K562 (cell line): Measurements from ENCODE around the gene BCAM. TPM values are rescaled to one million over a fixed set of nuclear protein-coding genes. Genes with fewer than 3 reads are reported as not detected.
A peak's percentile ranks its signal among the peaks of the same experiment; 100 is the strongest.

Experiments
- POLR2G ChIP-seq: fragments of 200-400 bp; formaldehyde crosslinking; IDR thresholded peaks from 2 replicates; pipeline ENCODE4 v1.6.1; 2017; ENCODE audit warnings: low read depth, mild to moderate bottlenecking, antibody characterized with exemption, low read length, moderate library complexity
- polyA plus RNA-seq, 8 experiments: library from polyadenylated mRNA; depleted of rRNA in 4 of 8; stranded (reverse) in 5 of 8; unstranded in 3 of 8; fragments of >200 nt; fragmentation: Nextera tagmentation in 2 of 8; fragmentation: Illumina TruSeq in 1 of 8; extraction: Ambion mirVana in 2 of 8; extraction: Trizol in 1 of 8; gene quantifications; 2 replicates each; pipeline versions ENCODE4 v1.2.1 to v1.2.3, GENCODE V29; 2011 to 2014; ENCODE audit warnings: inconsistent platforms in 1 of 8, missing spikeins in 1 of 8
- small RNA-seq: library from RNA; depleted of rRNA; stranded (forward); fragments of <200 nt; gene quantifications from one replicate; pipeline ENCODE3, GENCODE V24; 2014
- total RNA-seq, 7 experiments: library from RNA; depleted of rRNA in 6 of 7; stranded (reverse); fragments of >200 nt in 6 of 7; fragmentation: Illumina TruSeq in 2 of 7; extraction: Trizol in 2 of 7; gene quantifications; 2 replicates each; pipeline versions ENCODE4 v1.2.1 to v1.2.3, GENCODE V29; 2011 to 2021; ENCODE audit warnings: low replicate concordance in 1 of 7

The BCAM gene
- total and polyA plus RNA-seq, 9 of the 15 experiments (the other 6 are each of a cell fraction or from before 2014, with no cell fraction given) = 0.07 to 1.3 (median 0.33) TPM; not detected in 2

- TF ChIP-seq POLR2G = peak; percentile 40; the same call in 1 of the 2 replicates
These were observed 61.0 kb downstream of the BCAM start (continued) for GRCh38 chr19:44869733-44870470.

Small RNA genes lying within 50 kb of the gene (small RNA-seq; reads per million reads assigned to genes)
- gene RF00156 = not detected

Other genes with a start within 250 kb of the BCAM start
Only the 7 nearest of the 15 such genes appear.
- gene CEACAM16, start 110.0 kb upstream of the BCAM start, total RNA-seq (2014; rRNA removed) = not detected in 2 replicates
- not detected in 2 replicates for gene CEACAM16, start 110.0 kb upstream of the BCAM start, total RNA-seq (2014; rRNA removed; fragmentation: Illumina TruSeq; extraction: Trizol)
- not detected in 2 replicates for gene CEACAM16, start 110.0 kb upstream of the BCAM start, total RNA-seq (2015; rRNA removed; fragmentation: Illumina TruSeq; extraction: Trizol)
- gene CEACAM16, start 110.0 kb upstream of the BCAM start, total RNA-seq (2021) = not detected in 2 replicates
- not detected in 2 replicates for gene CEACAM16, start 110.0 kb upstream of the BCAM start, polyA plus RNA-seq (2011; rRNA removed)
- gene CEACAM16, start 110.0 kb upstream of the BCAM start, polyA plus RNA-seq (2014; fragmentation: Illumina TruSeq; extraction: Trizol) = not detected in 2 replicates
- not detected for gene CEACAM16, start 110.0 kb upstream of the BCAM start, polyA plus RNA-seq (2014; fragmentation: Nextera tagmentation; extraction: Ambion mirVana)
- gene CEACAM16, start 110.0 kb upstream of the BCAM start, polyA plus RNA-seq (2014; rRNA removed) = not detected in 2 replicates
- gene BCL3, start 60.4 kb upstream of the BCAM start, total RNA-seq (2014; rRNA removed) = 1.1 TPM in 2 replicates
- gene BCL3, start 60.4 kb upstream of the BCAM start, total RNA-seq (2014; rRNA removed; fragmentation: Illumina TruSeq; extraction: Trizol) = 0.07 TPM in 1 of 2 replicates, not detected in the other
- 0.33 and 0.72 TPM in 2 replicates for gene BCL3, start 60.4 kb upstream of the BCAM start, total RNA-seq (2015; rRNA removed; fragmentation: Illumina TruSeq; extraction: Trizol)
- 1.9 and 2.4 TPM in 2 replicates for gene BCL3, start 60.4 kb upstream of the BCAM start, total RNA-seq (2021)
- 0.28 and 1.2 TPM in 2 replicates for gene BCL3, start 60.4 kb upstream of the BCAM start, polyA plus RNA-seq (2011; rRNA removed)
- 0.67 and 0.93 TPM in 2 replicates for gene BCL3, start 60.4 kb upstream of the BCAM start, polyA plus RNA-seq (2014; fragmentation: Illumina TruSeq; extraction: Trizol)
- gene BCL3, start 60.4 kb upstream of the BCAM start, polyA plus RNA-seq (2014; fragmentation: Nextera tagmentation; extraction: Ambion mirVana) = under 1 TPM in 1 of 2 experiments, not detected in 1; 0.03 TPM
- gene BCL3, start 60.4 kb upstream of the BCAM start, polyA plus RNA-seq (2014; rRNA removed) = 0.97 and 2.4 TPM in 2 replicates
- gene CBLC, start 31.2 kb upstream of the BCAM start, total RNA-seq (2014; rRNA removed) = 0.09 TPM in 1 of 2 replicates, not detected in the other
- not detected in 2 replicates for gene CBLC, start 31.2 kb upstream of the BCAM start, total RNA-seq (2014; rRNA removed; fragmentation: Illumina TruSeq; extraction: Trizol)
- gene CBLC, start 31.2 kb upstream of the BCAM start, total RNA-seq (2015; rRNA removed; fragmentation: Illumina TruSeq; extraction: Trizol) = not detected in 2 replicates
- gene CBLC, start 31.2 kb upstream of the BCAM start, total RNA-seq (2021) = not detected in 2 replicates
- not detected in 2 replicates for gene CBLC, start 31.2 kb upstream of the BCAM start, polyA plus RNA-seq (2011; rRNA removed)
- gene CBLC, start 31.2 kb upstream of the BCAM start, polyA plus RNA-seq (2014; fragmentation: Illumina TruSeq; extraction: Trizol) = not detected in 2 replicates
- not detected for gene CBLC, start 31.2 kb upstream of the BCAM start, polyA plus RNA-seq (2014; fragmentation: Nextera tagmentation; extraction: Ambion mirVana)
- not detected in 2 replicates for gene CBLC, start 31.2 kb upstream of the BCAM start, polyA plus RNA-seq (2014; rRNA removed)
- 65.3 and 78.5 TPM in 2 replicates for gene NECTIN2, start 37.2 kb downstream of the BCAM start, total RNA-seq (2014; rRNA removed)
- gene NECTIN2, start 37.2 kb downstream of the BCAM start, total RNA-seq (2014; rRNA removed; fragmentation: Illumina TruSeq; extraction: Trizol) = 29.8 and 34.9 TPM in 2 replicates
- gene NECTIN2, start 37.2 kb downstream of the BCAM start, total RNA-seq (2015; rRNA removed; fragmentation: Illumina TruSeq; extraction: Trizol) = 33.8 and 36.5 TPM in 2 replicates
- gene NECTIN2, start 37.2 kb downstream of the BCAM start, total RNA-seq (2021) = 83.6 and 84.8 TPM in 2 replicates
- 32.7 and 73.0 TPM in 2 replicates for gene NECTIN2, start 37.2 kb downstream of the BCAM start, polyA plus RNA-seq (2011; rRNA removed)
- gene NECTIN2, start 37.2 kb downstream of the BCAM start, polyA plus RNA-seq (2014; fragmentation: Illumina TruSeq; extraction: Trizol) = 92.7 and 94.9 TPM in 2 replicates
- gene NECTIN2, start 37.2 kb downstream of the BCAM start, polyA plus RNA-seq (2014; fragmentation: Nextera tagmentation; extraction: Ambion mirVana) = 1 to 10 TPM; 3.9 to 4.9 TPM
- 41.4 and 43.6 TPM in 2 replicates for gene NECTIN2, start 37.2 kb downstream of the BCAM start, polyA plus RNA-seq (2014; rRNA removed)
- gene TOMM40, start 82.2 kb downstream of the BCAM start, total RNA-seq (2014; rRNA removed) = 194 and 237 TPM in 2 replicates
- gene TOMM40, start 82.2 kb downstream of the BCAM start, total RNA-seq (2014; rRNA removed; fragmentation: Illumina TruSeq; extraction: Trizol) = 71.1 and 81.5 TPM in 2 replicates
- gene TOMM40, start 82.2 kb downstream of the BCAM start, total RNA-seq (2015; rRNA removed; fragmentation: Illumina TruSeq; extraction: Trizol) = 165 and 169 TPM in 2 replicates
- 290 and 296 TPM in 2 replicates for gene TOMM40, start 82.2 kb downstream of the BCAM start, total RNA-seq (2021)
- gene TOMM40, start 82.2 kb downstream of the BCAM start, polyA plus RNA-seq (2011; rRNA removed) = 101 and 117 TPM in 2 replicates
- 160 and 200 TPM in 2 replicates for gene TOMM40, start 82.2 kb downstream of the BCAM start, polyA plus RNA-seq (2014; fragmentation: Illumina TruSeq; extraction: Trizol)
- gene TOMM40, start 82.2 kb downstream of the BCAM start, polyA plus RNA-seq (2014; fragmentation: Nextera tagmentation; extraction: Ambion mirVana) = 1 to 10 TPM in 1 of 2 experiments, under 1 TPM in 1; 0.89 to 5.4 TPM
- gene TOMM40, start 82.2 kb downstream of the BCAM start, polyA plus RNA-seq (2014; rRNA removed) = 192 and 229 TPM in 2 replicates
- 113 and 122 TPM in 2 replicates for gene APOE, start 96.7 kb downstream of the BCAM start, total RNA-seq (2014; rRNA removed)
- 5.9 and 11.8 TPM in 2 replicates for gene APOE, start 96.7 kb downstream of the BCAM start, total RNA-seq (2014; rRNA removed; fragmentation: Illumina TruSeq; extraction: Trizol)
- 180 and 204 TPM in 2 replicates for gene APOE, start 96.7 kb downstream of the BCAM start, total RNA-seq (2015; rRNA removed; fragmentation: Illumina TruSeq; extraction: Trizol)
- 88.7 and 92.0 TPM in 2 replicates for gene APOE, start 96.7 kb downstream of the BCAM start, total RNA-seq (2021)
- 27.5 and 37.5 TPM in 2 replicates for gene APOE, start 96.7 kb downstream of the BCAM start, polyA plus RNA-seq (2011; rRNA removed)
- 17.5 and 32.7 TPM in 2 replicates for gene APOE, start 96.7 kb downstream of the BCAM start, polyA plus RNA-seq (2014; fragmentation: Illumina TruSeq; extraction: Trizol)
- gene APOE, start 96.7 kb downstream of the BCAM start, polyA plus RNA-seq (2014; fragmentation: Nextera tagmentation; extraction: Ambion mirVana) = under 1 TPM in 1 of 2 experiments, not detected in 1; 0.14 TPM
- gene APOE, start 96.7 kb downstream of the BCAM start, polyA plus RNA-seq (2014; rRNA removed) = 124 TPM in 2 replicates
- 151 and 190 TPM in 2 replicates for gene APOC1, start 105.5 kb downstream of the BCAM start, total RNA-seq (2014; rRNA removed)
- gene APOC1, start 105.5 kb downstream of the BCAM start, total RNA-seq (2014; rRNA removed; fragmentation: Illumina TruSeq; extraction: Trizol) = 134 and 155 TPM in 2 replicates
- 305 and 312 TPM in 2 replicates for gene APOC1, start 105.5 kb downstream of the BCAM start, total RNA-seq (2015; rRNA removed; fragmentation: Illumina TruSeq; extraction: Trizol)
- gene APOC1, start 105.5 kb downstream of the BCAM start, total RNA-seq (2021) = 220 and 308 TPM in 2 replicates
- 115 and 174 TPM in 2 replicates for gene APOC1, start 105.5 kb downstream of the BCAM start, polyA plus RNA-seq (2011; rRNA removed)
- gene APOC1, start 105.5 kb downstream of the BCAM start, polyA plus RNA-seq (2014; fragmentation: Illumina TruSeq; extraction: Trizol) = 239 and 302 TPM in 2 replicates
- gene APOC1, start 105.5 kb downstream of the BCAM start, polyA plus RNA-seq (2014; fragmentation: Nextera tagmentation; extraction: Ambion mirVana) = 100 to 1,000 TPM; 371 to 408 TPM
- gene APOC1, start 105.5 kb downstream of the BCAM start, polyA plus RNA-seq (2014; rRNA removed) = 184 and 227 TPM in 2 replicates